ENCODE data around the gene NLGN1. TPM values are rescaled to one million over a fixed set of nuclear protein-coding genes. Genes with fewer than 3 reads are reported as not detected.
A peak's percentile ranks its signal among the peaks of the same experiment; 100 is the strongest.

NLGN1 gene
- total RNA-seq, 1 experiment from 2014 or later = 4.0 TPM

GRCh38 chr3:174099724-174100123 is 702.2 kb downstream of the NLGN1 start:
- DNase-seq = no peak
- Histone ChIP-seq H3K4me3 (no peak overlapping the region), H3K36me3 (no peaks in the 10 kb centered on the region), H3K27me3 (no peaks in the 10 kb centered on the region; the same call in 1 of the 2 replicates), H3K9me3 (no peaks in the 10 kb centered on the region)

- no peaks in the 10 kb centered on the region for H3K36me3 ChIP-seq
- no peaks in the 10 kb centered on the region; the same call in 1 of the 2 replicates for H3K27me3 ChIP-seq
- no peaks in the 10 kb centered on the region for H3K9me3 ChIP-seq
- DNase-seq = no peak
- H3K4me3 ChIP-seq = no peak overlapping the region
These were observed 703.2 kb downstream of the NLGN1 start for GRCh38 chr3:174100744-174101143.

- no peaks in the 10 kb centered on the region for H3K9me3 ChIP-seq
- DNase-seq = no peak
- H3K27me3 ChIP-seq = no peaks in the 10 kb centered on the region; the same call in 1 of the 2 replicates
- no peaks in the 10 kb centered on the region for H3K36me3 ChIP-seq
- H3K4me3 ChIP-seq = no peak overlapping the region
These were observed 703.7 kb downstream of the NLGN1 start for GRCh38 chr3:174101244-174101643.

DNA sequence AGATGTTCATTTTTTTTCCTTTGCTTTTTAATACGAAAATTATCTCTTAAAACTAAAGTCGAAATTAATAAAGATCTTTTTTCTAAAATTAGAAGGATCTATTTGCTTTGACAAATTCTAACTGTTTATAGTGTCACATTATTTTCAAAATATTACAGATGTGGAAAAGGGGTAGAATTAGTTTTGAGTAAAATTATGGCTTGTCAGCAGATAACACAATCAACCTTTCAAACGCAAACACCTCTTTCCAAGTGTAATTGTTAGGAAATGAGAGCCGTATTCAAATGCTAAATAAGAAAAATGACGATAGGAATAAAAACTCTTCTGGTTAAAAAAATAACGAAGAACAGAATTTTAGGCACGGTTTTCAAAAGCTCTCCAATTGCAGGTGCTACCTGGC is 704.7 kb downstream of the NLGN1 start:
- Histone ChIP-seq H3K27me3 (no peaks in the 10 kb centered on the region; the same call in 1 of the 2 replicates), H3K4me3 (no peak overlapping the region), H3K9me3 (no peaks in the 10 kb centered on the region), H3K36me3 (no peaks in the 10 kb centered on the region)
- no peak for DNase-seq

DNA sequence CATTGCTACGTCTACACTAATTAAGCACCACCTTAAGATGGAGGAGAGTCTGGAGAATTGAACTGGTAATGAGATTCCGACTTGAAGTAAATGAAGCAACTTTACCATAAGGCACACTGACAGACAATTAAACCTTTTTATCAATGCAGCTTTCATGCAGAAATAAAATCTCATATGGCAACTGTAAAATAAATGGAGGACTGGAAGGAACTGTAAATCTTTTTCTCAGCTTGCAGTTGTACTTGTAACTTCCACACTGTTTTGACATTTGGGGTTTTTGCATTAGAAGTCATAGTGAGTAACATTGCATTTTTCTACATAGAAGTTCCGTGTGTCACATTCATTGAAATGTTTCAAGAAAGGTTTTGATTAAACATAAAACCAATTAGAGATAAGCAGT is 705.3 kb downstream of the NLGN1 start:
- H3K27me3 ChIP-seq = no peaks in the 10 kb centered on the region; the same call in 1 of the 2 replicates
- no peak overlapping the region for H3K4me3 ChIP-seq
- H3K36me3 ChIP-seq = no peaks in the 10 kb centered on the region
- H3K9me3 ChIP-seq = no peaks in the 10 kb centered on the region
- DNase-seq = no peak

GRCh38 chr3:174110761-174111160 is 713.2 kb downstream of the NLGN1 start:
- DNase-seq = no peak
- Histone ChIP-seq H3K36me3 (no peaks in the 10 kb centered on the region), H3K27me3 (no peaks in the 10 kb centered on the region), H3K4me3 (no peak overlapping the region), H3K9me3 (no peaks in the 10 kb centered on the region)

DNA sequence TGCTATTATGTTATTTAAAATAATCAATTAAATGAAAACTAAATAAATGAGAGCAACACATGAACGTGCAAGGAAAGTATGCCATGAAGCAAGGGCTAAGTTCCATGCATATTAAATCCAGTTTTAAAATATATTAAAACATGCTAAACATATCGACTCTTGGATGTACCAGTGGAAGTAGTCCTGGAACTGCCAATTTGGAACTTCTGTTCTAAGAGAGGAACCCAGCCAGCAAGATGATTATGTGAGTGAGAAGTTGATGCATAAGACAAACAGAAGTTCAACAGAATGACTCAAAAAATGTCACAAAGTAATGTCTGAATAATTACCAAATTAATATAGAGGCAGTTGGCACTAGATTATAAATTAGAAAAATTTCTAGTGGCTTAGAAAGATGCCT is 714.2 kb downstream of the NLGN1 start:
- H3K27me3 ChIP-seq = no peaks in the 10 kb centered on the region
- no peaks in the 10 kb centered on the region for H3K36me3 ChIP-seq
- H3K9me3 ChIP-seq = no peaks in the 10 kb centered on the region
- no peak overlapping the region for H3K4me3 ChIP-seq
- no peak for DNase-seq

DNA sequence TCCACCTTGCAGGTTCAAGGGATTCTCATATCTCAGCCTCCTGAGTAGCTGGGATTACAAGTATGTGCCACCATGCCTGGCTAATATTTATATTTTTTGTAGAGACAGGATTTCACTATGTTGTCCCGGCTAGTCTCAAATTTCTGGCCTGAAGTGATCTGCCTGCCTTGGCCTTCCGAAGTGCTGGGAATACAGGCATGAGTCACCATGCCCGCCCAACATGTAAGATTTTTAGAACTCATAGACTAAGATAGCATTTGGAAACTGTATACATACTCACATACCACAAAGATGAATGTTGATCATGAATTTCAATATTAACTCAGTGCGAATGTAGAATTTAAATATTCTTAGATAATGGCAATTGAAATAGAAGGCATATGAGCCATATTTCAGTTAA is 718.9 kb downstream of the NLGN1 start:
- Histone ChIP-seq H3K4me3 (no peak overlapping the region), H3K27me3 (no peaks in the 10 kb centered on the region), H3K9me3 (no peaks in the 10 kb centered on the region), H3K36me3 (no peaks in the 10 kb centered on the region)
- peak; percentile 10 for DNase-seq

- Histone ChIP-seq H3K36me3 (no peaks in the 10 kb centered on the region), H3K9me3 (no peaks in the 10 kb centered on the region), H3K4me3 (no peak overlapping the region), H3K27me3 (no peaks in the 10 kb centered on the region)
- no peak for DNase-seq
These were observed 723.5 kb downstream of the NLGN1 start for GRCh38 chr3:174120997-174121396.

- no peaks in the 10 kb centered on the region for H3K36me3 ChIP-seq
These were observed 724.9 kb downstream of the NLGN1 start for GRCh38 chr3:174122411-174122810.

GRCh38 chr3:174125267-174125824 is 727.8 kb downstream of the NLGN1 start:
- Histone ChIP-seq H3K4me3 (no peak overlapping the region), H3K36me3 (no peaks in the 10 kb centered on the region), H3K27me3 (no peaks in the 10 kb centered on the region), H3K9me3 (no peaks in the 10 kb centered on the region)
- peak; percentile 9 for DNase-seq

More at GRCh38 chr3:174122411-174122810, 724.9 kb downstream of the NLGN1 start:
- H3K27me3 ChIP-seq = no peaks in the 10 kb centered on the region
- H3K9me3 ChIP-seq = no peaks in the 10 kb centered on the region
- H3K4me3 ChIP-seq = no peak overlapping the region
- DNase-seq = no peak

GRCh38 chr3:174126990-174127758 is 729.6 kb downstream of the NLGN1 start:
- DNase-seq = no peak
- no peak overlapping the region for H3K4me3 ChIP-seq
- H3K27me3 ChIP-seq = no peaks in the 10 kb centered on the region
- no peaks in the 10 kb centered on the region for H3K9me3 ChIP-seq
- no peaks in the 10 kb centered on the region for H3K36me3 ChIP-seq

DNA sequence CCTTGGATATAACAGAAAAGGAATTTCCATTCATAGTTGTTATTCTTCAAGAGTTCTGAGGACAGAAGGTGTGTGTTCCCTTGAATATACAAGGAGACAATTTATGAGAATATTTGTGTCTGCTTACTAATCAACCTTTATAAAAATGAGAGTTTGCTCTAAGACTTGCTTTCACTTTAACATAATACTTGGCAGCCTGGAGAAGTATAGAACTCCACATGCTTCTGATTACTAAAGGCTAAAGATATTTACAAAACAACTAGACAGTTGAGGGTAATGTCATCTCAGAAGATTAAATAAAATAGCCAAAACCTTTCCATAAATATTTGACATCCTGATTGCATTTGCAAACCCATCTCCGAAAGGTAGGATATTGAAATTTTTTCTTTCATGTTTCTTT is 734.5 kb downstream of the NLGN1 start:
- no peak for DNase-seq
- Histone ChIP-seq H3K27me3 (no peaks in the 10 kb centered on the region), H3K9me3 (no peaks in the 10 kb centered on the region), H3K36me3 (no peaks in the 10 kb centered on the region), H3K4me3 (no peak overlapping the region)

DNA sequence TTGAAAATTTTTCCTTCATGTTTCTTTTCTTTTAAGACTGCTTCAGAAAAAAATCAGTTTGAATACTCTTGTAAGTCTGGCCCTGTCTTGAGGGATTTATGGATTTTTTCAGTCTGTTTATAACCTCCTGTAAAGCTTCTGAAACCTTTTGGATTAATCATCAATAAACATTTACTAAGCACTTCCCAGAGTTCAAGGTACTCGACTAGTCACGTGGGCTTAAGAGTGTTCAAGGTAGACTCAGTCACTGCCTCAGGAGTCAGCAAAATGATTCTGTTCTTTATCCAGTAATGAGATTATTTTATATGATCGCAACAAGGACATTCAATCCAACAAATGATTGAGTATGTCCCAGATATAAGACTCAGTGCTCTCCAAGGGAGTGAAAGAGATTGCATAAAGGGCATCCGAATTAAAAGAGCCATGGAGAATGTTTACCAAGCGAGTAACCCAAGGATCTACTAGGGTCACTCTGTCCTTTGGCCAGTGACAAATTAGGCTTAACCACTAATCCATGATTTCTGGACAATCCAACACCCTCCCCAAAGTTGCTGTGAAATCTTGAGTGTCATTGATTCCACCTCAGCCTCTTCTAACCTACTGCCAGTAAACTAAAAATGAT is 735.0 kb downstream of the NLGN1 start:
- DNase-seq = no peak
- H3K27me3 ChIP-seq = no peaks in the 10 kb centered on the region
- no peaks in the 10 kb centered on the region for H3K9me3 ChIP-seq
- H3K4me3 ChIP-seq = no peak overlapping the region
- H3K36me3 ChIP-seq = no peaks in the 10 kb centered on the region

DNA sequence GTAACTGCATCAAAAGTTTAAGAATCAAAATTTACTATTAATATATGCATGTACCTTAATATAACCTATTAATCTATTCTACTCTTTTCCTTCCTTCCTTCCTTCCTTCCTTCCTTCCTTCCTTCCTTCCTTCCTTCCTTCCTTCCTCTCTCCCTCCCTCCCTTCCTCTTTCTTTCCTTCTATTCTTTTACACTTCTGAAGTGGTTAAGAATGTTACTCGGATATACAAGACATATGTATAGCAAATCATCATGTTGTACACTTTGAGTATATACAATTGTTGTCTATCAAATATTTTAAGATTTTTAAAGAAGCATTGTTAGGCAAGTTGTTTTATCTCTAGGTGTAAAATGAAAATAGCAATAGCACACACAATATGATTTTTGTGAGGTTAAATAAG is 748.5 kb downstream of the NLGN1 start:
- no peak overlapping the region for H3K4me3 ChIP-seq
- no peak for DNase-seq
- no peaks in the 10 kb centered on the region for H3K36me3 ChIP-seq
- H3K9me3 ChIP-seq = peaks cover 5% of the 10 kb centered on the region; the same call in 1 of the 2 replicates
- no peaks in the 10 kb centered on the region for H3K27me3 ChIP-seq

DNA sequence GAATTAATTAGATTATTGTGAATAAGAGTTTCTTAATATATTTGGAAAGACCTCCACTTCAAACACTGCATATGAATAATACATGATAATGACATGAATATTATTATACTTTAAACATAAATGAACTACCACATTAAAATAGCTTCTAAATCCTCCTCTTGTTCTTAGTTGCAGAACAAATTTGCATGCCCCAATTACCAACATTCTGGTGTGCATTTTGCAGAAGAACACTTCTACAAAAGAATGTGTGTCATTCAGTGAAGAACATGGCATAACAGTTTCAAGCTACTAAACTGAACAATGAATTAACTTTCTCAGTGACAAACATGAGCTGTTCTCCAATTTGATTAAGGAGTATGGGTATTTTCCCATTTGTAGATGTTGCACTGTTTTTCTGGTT is 750.3 kb downstream of the NLGN1 start:
- no peak for DNase-seq
- Histone ChIP-seq H3K9me3 (no peaks in the 10 kb centered on the region; the same call in 1 of the 2 replicates), H3K4me3 (no peak overlapping the region), H3K27me3 (no peaks in the 10 kb centered on the region), H3K36me3 (no peaks in the 10 kb centered on the region)

GRCh38 chr3:174153871-174154270 is 756.3 kb downstream of the NLGN1 start:
- H3K4me3 ChIP-seq = no peak overlapping the region
- no peaks in the 10 kb centered on the region for H3K36me3 ChIP-seq
- DNase-seq = no peak
- no peaks in the 10 kb centered on the region for H3K9me3 ChIP-seq
- H3K27me3 ChIP-seq = no peaks in the 10 kb centered on the region

- DNase-seq = no peak
- peak overlapping the region; percentile 35 for H3K4me3 ChIP-seq
- H3K36me3 ChIP-seq = no peaks in the 10 kb centered on the region
These were observed 758.7 kb downstream of the NLGN1 start for GRCh38 chr3:174156200-174156599.

More at GRCh38 chr3:174156200-174156599, 758.7 kb downstream of the NLGN1 start:
- Histone ChIP-seq H3K9me3 (no peaks in the 10 kb centered on the region), H3K27me3 (no peaks in the 10 kb centered on the region)
